Activated CD8-positive, alpha-beta memory T cell treated with anti-CD3 and anti-CD28 coated beads for 36 hours (primary cell): ENCODE data around the gene FHL2. TPM values are rescaled to one million over a fixed set of nuclear protein-coding genes. Genes with fewer than 3 reads are reported as not detected.

Experiments
- total RNA-seq, 2 experiments: library from RNA; stranded (reverse); gene quantifications; one replicate each; pipeline ENCODE4 v1.2.3, GENCODE V29; 2021

The FHL2 gene
- total RNA-seq, 2 experiments from 2014 or later, result 2.5 to 2.8 TPM

Other genes with a start within 250 kb of the FHL2 start
- gene GPR45, start 157.3 kb downstream of the FHL2 start, total RNA-seq, result not detected
- 10 to 100 TPM; 29.9 to 31.6 TPM for gene TGFBRAP1, start 69.3 kb downstream of the FHL2 start, total RNA-seq
- 10 to 100 TPM; 19.9 to 20.0 TPM for gene C2orf49, start 61.5 kb downstream of the FHL2 start, total RNA-seq